Lower leg skin (tissue), 4 donors: ENCODE data around the gene DCXR. TPM values are rescaled to one million over a fixed set of nuclear protein-coding genes. Genes with fewer than 3 reads are reported as not detected.

Experiments
- DNase-seq, 2 donors: peaks; one replicate each; pipeline ENCODE4 v3.0.0-alpha.2; 2019; ENCODE audit warnings: low spot score in 2 of 2
- H3K4me3 ChIP-seq: fragments of 200-600 bp; sonication (generic); 2 replicates; pipeline ENCODE4 v1.5.1; 2017; ENCODE audit warnings: mild to moderate bottlenecking, low read depth; ENCODE audit not compliant: poor library complexity, severe bottlenecking
- CTCF ChIP-seq, 3 donors: fragments of 450-650 bp; IDR thresholded peaks; one replicate each; pipeline ENCODE4 v1.5.1; 2016; ENCODE audit warnings: antibody characterized with exemption in 3 of 3, mild to moderate bottlenecking in 3 of 3, moderate library complexity in 2 of 3
- POLR2A ChIP-seq, 2 donors: fragments of 450-650 bp; IDR thresholded peaks; one replicate each; pipeline ENCODE4 v1.6.1; 2016 to 2017; ENCODE audit warnings: antibody characterized with exemption in 2 of 2, mild to moderate bottlenecking in 1 of 2, moderate library complexity in 1 of 2
- WGBS, 2 donors: methylation state at CpG; one replicate each; pipeline ENCODE4 v1.1.5; 2018; 5-methylcytosine and 5-hydroxymethylcytosine counted together
- intact Hi-C: fragments of 100-400 bp; cut with DNase I; formaldehyde crosslinking; loops from one replicate; pipeline ENCODE4 v1.15.0; 2023; ENCODE audit warnings: low total_unique reads
- total RNA-seq, 4 donors: library from RNA; depleted of rRNA; stranded (reverse); fragments of >200 nt; gene quantifications; one replicate each; pipeline ENCODE4 v1.1.0, GENCODE V29; 2016

DCXR gene
- total RNA-seq, 4 donors from 2014 or later = 124 to 199 (median 149) TPM

- H3K4me3 ChIP-seq = no peak overlapping the region
- WGBS, 2 donors = 70 to 75% methylated on average over 10 to 12 of the region's 13 CpGs
- no peak for DNase-seq
- intact Hi-C loops = no loop called here
- TF ChIP-seq CTCF (IDR thresholded peaks at IDR 0.05) = no peak
- TF ChIP-seq POLR2A (IDR thresholded peaks at IDR 0.05) = no peak
These were observed 22.6 kb downstream of the DCXR start for GRCh38 chr17:82014971-82015310.

- intact Hi-C loops = no loop called here
- TF ChIP-seq CTCF (IDR thresholded peaks at IDR 0.05) = no peak
- no peak for DNase-seq
- WGBS, 2 donors = 39 to 49% methylated on average over 14 to 23 of the region's 23 CpGs
- no peak overlapping the region for H3K4me3 ChIP-seq
These were observed 23.1 kb downstream of the DCXR start for GRCh38 chr17:82014432-82014831.

GRCh38 chr17:82013772-82014321 lies 23.6 kb downstream of the DCXR start:
- no peak for TF ChIP-seq CTCF (IDR thresholded peaks at IDR 0.05)
- no peak for TF ChIP-seq POLR2A (IDR thresholded peaks at IDR 0.05)
- H3K4me3 ChIP-seq = no peak overlapping the region
- intact Hi-C loops = no loop called here
- DNase-seq = no peak
- 75 to 77% methylated on average over 16 of the region's 16 CpGs for WGBS, 2 donors

GRCh38 chr17:82013341-82013740 lies 24.2 kb downstream of the DCXR start:
- no peak for DNase-seq
- TF ChIP-seq POLR2A (IDR thresholded peaks at IDR 0.05) (no peak), CTCF (IDR thresholded peaks at IDR 0.05) (no peak)
- H3K4me3 ChIP-seq = no peak overlapping the region
- intact Hi-C loops = no loop called here
- 44 to 49% methylated on average over 12 to 21 of the region's 22 CpGs for WGBS, 2 donors

- no peak for DNase-seq
- intact Hi-C loops = no loop called here
- H3K4me3 ChIP-seq = no peak overlapping the region
- no peak for TF ChIP-seq CTCF (IDR thresholded peaks at IDR 0.05)
- no peak for TF ChIP-seq POLR2A (IDR thresholded peaks at IDR 0.05)
- WGBS, 2 donors = 56 to 83% methylated on average over 12 to 17 of the region's 19 CpGs
These were observed 24.7 kb downstream of the DCXR start for GRCh38 chr17:82012640-82013295.

GRCh38 chr17:82012261-82012639 lies 25.2 kb downstream of the DCXR start:
- DNase-seq = no peak
- TF ChIP-seq CTCF (IDR thresholded peaks at IDR 0.05) (no peak), POLR2A (IDR thresholded peaks at IDR 0.05) (no peak)
- H3K4me3 ChIP-seq = no peak overlapping the region
- 75 to 77% methylated on average over 9 to 20 of the region's 20 CpGs for WGBS, 2 donors
- intact Hi-C loops = no loop called here
